ENCODE data around the gene MYO1B. TPM values are rescaled to one million over a fixed set of nuclear protein-coding genes. Genes with fewer than 3 reads are reported as not detected.

Gene MYO1B
- total RNA-seq, 1 experiment from 2014 or later, result 43.2 TPM

GRCh38 chr2:191474464-191474863, 229.3 kb downstream of the MYO1B start:
- Histone ChIP-seq H2BK12ac (ENCODE audit: insufficient read length, low read depth, low read length) (no peak overlapping the region), H3K56ac (ENCODE audit: insufficient read length, low read depth, low read length) (no peak overlapping the region), H3K79me1 (ENCODE audit: insufficient read depth, low read depth, low read length, poor library complexity, severe bottlenecking) (no peaks in the 10 kb centered on the region), H2AK5ac (ENCODE audit: insufficient read length, low read length) (no peak overlapping the region), H2BK120ac (ENCODE audit: low read depth, low read length, poor library complexity, severe bottlenecking) (no peak overlapping the region), H3K9me3 (ENCODE audit: control insufficient read depth, low read depth, low read length) (no peaks in the 10 kb centered on the region), H4K5ac (ENCODE audit: insufficient read length, low read depth, low read length) (no peak overlapping the region), H4K91ac (ENCODE audit: insufficient read length, low read depth, low read length) (no peak overlapping the region), H2BK20ac (ENCODE audit: low read depth, low read length, poor library complexity, severe bottlenecking) (no peak overlapping the region), H2BK5ac (ENCODE audit: insufficient read length, low read length) (no peak overlapping the region), H2BK15ac (ENCODE audit: low read depth, low read length) (no peak overlapping the region), H2AFZ (ENCODE audit: low read length) (no peak overlapping the region), H3K4ac (ENCODE audit: low read depth, low read length) (no peak overlapping the region), H3K14ac (ENCODE audit: insufficient read depth, low read length) (no peak overlapping the region), H3K4me1 (ENCODE audit: insufficient read depth, low read length) (no peaks in the 10 kb centered on the region), H3K27ac (ENCODE audit: insufficient read length, low read depth, low read length) (no peak overlapping the region), H4K8ac (replicated peaks; ENCODE audit: insufficient read length, low read depth, low read length) (no peak overlapping the region), H3T11ph (ENCODE audit: low read length) (no peak overlapping the region), H3K23ac (ENCODE audit: insufficient read length, low read depth, low read length) (no peak overlapping the region), H3K27me3 (ENCODE audit: insufficient read depth, low read length) (no peaks in the 10 kb centered on the region), H3K23me2 (ENCODE audit: insufficient read length, low read depth, low read length, poor library complexity, severe bottlenecking) (no peaks in the 10 kb centered on the region), H3K4me2 (ENCODE audit: insufficient read depth, insufficient read length, low read length) (no peak overlapping the region), H3K9ac (ENCODE audit: extremely low read depth, insufficient read length, low read length) (no peak overlapping the region), H3K79me2 (ENCODE audit: insufficient read depth, low read length) (no peaks in the 10 kb centered on the region), H3K18ac (ENCODE audit: insufficient read length, low read depth, low read length) (no peak overlapping the region), H4K20me1 (ENCODE audit: control insufficient read depth, insufficient read depth, insufficient read length) (no peaks in the 10 kb centered on the region)
- peaks cover 9% of the 10 kb centered on the region in 2 experiments for H3K4me1 Mint-ChIP-seq
- no peak for TF ChIP-seq CTCF (conservative IDR thresholded peaks at IDR 0.05)
- H3K4me3 Mint-ChIP-seq, result no peak overlapping the region
- no peaks in the 10 kb centered on the region for H3K9me3 Mint-ChIP-seq
- no CpG with 5 or more reads among the region's 1 CpG for WGBS (ENCODE audit: extremely low coverage, insufficient read length, low lambda C conversion rate)
- no peak for DNase-seq
- H3K36me3 Mint-ChIP-seq (ENCODE audit: insufficient read depth in 1 of 3, low read depth in 3 of 3), result 0 out of 7 replicates have a peak, but pooled peaks cover 0 to 2% (median 0%) of the 10 kb centered on the region in 3 experiments
- H3K27ac Mint-ChIP-seq, result no peak overlapping the region
- no peaks in the 10 kb centered on the region for H3K27me3 Mint-ChIP-seq (ENCODE audit: low read depth)

Other genes starting within 250 kb of the MYO1B start
- 45.4 and 48.1 TPM in 2 replicates for gene STAT1, start 231.2 kb upstream of the MYO1B start, total RNA-seq (2021)
- gene STAT4, start 94.4 kb upstream of the MYO1B start, total RNA-seq (2021), result 0.33 TPM in 2 replicates

Data from H9 (cell line).